ENCODE measurements around the gene ZNF282. TPM values are rescaled to one million over a fixed set of nuclear protein-coding genes. Genes with fewer than 3 reads are reported as not detected.
A peak's percentile ranks its signal among the peaks of the same experiment; 100 is the strongest.

ZNF282 gene
- total RNA-seq, 1 donor, result 15.5 TPM

GRCh38 chr7:149156898-149157297, 38.4 kb upstream of the ZNF282 start:
- H3K4me3 ChIP-seq (ENCODE audit: low read depth, low read length), result no peak overlapping the region
- no peak for DNase-seq (ENCODE audit: low read depth)
- TF ChIP-seq CTCF (IDR thresholded peaks at IDR 0.05; ENCODE audit: insufficient read depth, low read length), result no peak

- peak; percentile 8 for DNase-seq (ENCODE audit: low read depth)
- no peak for TF ChIP-seq CTCF (IDR thresholded peaks at IDR 0.05; ENCODE audit: insufficient read depth, low read length)
Observed at GRCh38 chr7:149161241-149161848, 34.0 kb upstream of the ZNF282 start.

GRCh38 chr7:149166142-149166541, 29.2 kb upstream of the ZNF282 start:
- no peak overlapping the region for H3K4me3 ChIP-seq (ENCODE audit: low read depth, low read length)
- no peak for DNase-seq (ENCODE audit: low read depth)
- no peak for TF ChIP-seq CTCF (IDR thresholded peaks at IDR 0.05; ENCODE audit: insufficient read depth, low read length)

More at GRCh38 chr7:149161241-149161848, 34.0 kb upstream of the ZNF282 start:
- H3K4me3 ChIP-seq (ENCODE audit: low read depth, low read length), result no peak overlapping the region

GRCh38 chr7:149166630-149167352, 28.6 kb upstream of the ZNF282 start:
- DNase-seq (ENCODE audit: low read depth), result no peak
- H3K4me3 ChIP-seq (ENCODE audit: low read depth, low read length), result no peak overlapping the region
- no peak for TF ChIP-seq CTCF (IDR thresholded peaks at IDR 0.05; ENCODE audit: insufficient read depth, low read length)

GRCh38 chr7:149171892-149172533, 23.3 kb upstream of the ZNF282 start:
- TF ChIP-seq CTCF (IDR thresholded peaks at IDR 0.05; ENCODE audit: insufficient read depth, low read length), result no peak
- H3K4me3 ChIP-seq (ENCODE audit: low read depth, low read length), result no peak overlapping the region
- no peak for DNase-seq (ENCODE audit: low read depth)

GRCh38 chr7:149172534-149172920, 22.8 kb upstream of the ZNF282 start:
- no peak overlapping the region for H3K4me3 ChIP-seq (ENCODE audit: low read depth, low read length)
- no peak for TF ChIP-seq CTCF (IDR thresholded peaks at IDR 0.05; ENCODE audit: insufficient read depth, low read length)
- DNase-seq (ENCODE audit: low read depth), result no peak

Measured in fibroblast of the aortic adventitia (primary cell).